ENCODE results near the gene SPEN.
"Not testable (repeated sequence)": the region's sequence is repeated elsewhere in the genome, so short reads cannot be mapped to it uniquely, and the experiment has no call there.

The SPEN gene

DNA sequence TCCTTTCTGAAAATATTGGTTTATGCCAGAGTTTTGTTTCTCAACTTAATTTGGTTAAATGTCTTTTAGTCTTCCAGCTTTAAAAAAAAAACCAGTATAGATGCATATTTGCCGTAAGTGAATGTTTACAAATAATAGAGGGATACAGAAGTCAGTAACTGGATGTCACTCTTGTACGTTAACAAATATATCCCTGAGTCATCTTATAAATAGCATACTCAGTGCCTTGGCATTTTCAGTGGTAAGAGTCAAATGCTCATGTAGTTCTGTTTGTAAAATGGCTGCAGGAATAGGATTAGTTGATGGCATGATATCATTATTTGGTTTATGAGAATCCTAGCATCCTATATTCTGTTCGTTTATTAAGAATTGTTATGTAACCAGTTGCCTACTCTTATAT lies 55.4 kb downstream of the SPEN start:
- DNase-seq = no peak

DNA sequence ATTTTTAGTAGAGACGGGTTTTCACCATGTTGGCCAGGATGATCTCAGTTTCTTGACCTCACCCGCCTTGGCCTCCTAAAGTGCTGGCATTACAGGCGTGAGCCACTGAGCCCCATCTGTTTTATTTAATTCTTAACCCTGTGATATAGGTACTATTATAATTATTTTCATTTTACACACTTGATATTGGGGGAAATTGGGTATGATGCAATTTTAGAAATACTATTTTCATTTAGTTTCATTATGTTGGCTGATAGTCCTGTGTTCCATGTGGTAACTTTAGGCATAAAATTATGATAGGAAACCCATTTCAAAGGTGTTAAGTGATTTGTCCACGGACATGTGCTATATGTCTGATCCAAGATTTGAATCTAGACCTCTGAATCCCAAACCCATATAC lies 61.1 kb downstream of the SPEN start:
- no peak for DNase-seq

DNA sequence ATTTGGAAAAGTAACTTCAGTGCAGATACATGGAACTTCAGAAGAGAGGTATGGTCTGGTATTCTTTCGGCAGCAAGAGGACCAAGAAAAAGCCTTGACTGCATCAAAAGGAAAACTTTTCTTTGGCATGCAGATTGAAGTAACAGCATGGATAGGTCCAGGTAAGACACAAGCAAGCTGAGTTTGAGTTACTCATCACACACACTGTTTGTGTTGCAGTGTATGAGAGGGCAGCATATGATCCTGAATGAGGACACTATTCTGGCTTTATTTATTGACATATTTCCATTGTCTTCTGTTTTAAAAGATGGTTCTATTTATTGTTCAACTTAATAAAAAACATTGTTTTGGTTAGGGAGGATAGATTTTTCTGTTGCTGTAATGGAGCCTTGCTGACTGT lies 63.6 kb downstream of the SPEN start:
- no peak for DNase-seq

DNA sequence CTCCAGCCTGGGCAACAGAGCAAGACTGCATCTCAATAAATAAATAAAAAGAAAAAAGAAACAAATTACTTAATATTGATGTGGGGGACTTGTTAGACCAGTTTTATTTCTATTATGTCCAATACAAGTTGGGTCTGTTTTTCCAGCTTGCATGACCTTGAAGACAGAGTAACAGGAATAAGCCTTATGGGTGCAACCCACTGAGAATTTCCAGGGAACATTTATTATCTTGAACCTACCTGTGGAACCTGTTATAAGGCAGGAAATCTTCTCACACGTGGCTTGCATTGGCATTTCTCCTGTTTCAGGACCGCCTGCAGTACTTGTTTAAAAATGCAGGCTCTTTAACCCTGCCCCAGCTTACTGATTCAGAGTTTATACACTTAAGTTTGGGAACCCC lies 64.4 kb downstream of the SPEN start:
- no peak for DNase-seq

DNA sequence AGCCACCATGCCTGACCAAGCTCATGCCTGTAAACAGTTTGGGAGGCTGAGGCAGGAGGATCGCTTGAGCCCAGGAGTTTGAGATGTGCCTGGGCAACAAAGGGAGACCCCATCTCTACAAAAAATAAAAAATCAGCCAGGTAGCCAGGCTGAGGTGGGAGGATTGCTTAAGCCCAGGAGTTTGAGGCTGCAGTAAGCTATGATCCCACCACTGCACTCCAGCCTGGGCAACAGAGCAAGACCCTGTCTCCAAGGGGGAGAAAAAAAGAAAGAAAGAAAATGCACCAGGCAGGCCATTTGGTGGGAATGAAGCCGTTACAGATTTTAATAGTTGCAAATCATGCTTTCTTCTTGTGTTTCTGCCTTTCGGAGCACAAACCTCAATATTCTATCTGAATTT lies 66.1 kb downstream of the SPEN start:
- not testable (repeated sequence) for DNase-seq

DNA sequence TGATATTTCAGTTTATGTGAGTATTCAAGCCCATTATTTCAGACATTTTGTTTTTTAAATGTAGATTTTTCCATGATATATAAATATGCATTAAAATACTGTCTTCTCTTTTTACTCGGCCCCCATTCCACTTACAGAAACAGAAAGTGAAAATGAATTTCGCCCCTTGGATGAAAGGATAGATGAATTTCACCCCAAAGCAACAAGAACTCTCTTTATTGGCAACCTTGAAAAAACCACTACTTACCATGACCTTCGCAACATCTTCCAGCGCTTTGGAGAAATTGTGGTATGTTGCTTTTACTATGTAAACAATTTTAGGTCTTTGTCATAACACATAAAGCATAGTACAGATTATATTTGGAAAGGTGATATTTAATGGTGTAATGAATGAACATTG lies 68.5 kb downstream of the SPEN start:
- DNase-seq = no peak

DNA sequence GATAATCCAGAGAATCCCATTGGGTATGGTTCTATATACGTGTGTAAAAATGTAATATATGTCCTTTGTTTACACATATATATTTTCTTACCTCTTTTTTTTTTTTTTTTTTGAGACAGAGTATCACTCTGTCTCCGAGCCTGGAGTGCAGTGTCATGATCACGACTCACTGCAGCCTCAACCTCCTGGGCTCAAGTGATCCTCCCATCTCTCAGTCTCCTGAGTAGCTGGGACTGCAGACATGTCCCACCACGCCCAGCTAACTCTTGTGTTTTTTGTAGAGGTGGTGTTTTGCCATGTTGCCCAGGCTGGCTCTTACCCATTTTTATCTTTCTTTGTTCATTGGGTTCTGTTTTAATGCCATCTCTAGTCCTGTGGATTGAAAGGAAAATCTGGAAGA lies 68.9 kb downstream of the SPEN start:
- DNase-seq = no peak

DNA sequence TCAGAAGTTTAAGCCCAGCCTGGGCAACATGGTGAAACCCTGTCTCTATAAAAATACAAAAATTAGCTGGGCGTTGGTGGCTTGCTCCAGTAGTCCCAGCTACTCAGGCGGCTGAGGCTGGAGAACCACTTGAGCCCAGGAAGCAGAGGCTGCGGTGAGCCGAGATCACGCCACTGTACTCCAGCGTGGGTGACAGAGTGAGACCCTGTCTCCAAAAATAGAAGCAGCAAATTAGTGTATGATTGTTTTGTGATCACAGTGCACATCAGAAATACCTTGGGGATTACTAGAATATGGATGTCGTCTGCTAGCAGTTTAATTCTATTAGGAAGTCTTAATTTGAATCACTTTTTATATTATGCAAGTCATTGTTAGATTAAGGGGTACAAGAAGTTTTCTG lies 69.4 kb downstream of the SPEN start:
- no peak for DNase-seq

DNA sequence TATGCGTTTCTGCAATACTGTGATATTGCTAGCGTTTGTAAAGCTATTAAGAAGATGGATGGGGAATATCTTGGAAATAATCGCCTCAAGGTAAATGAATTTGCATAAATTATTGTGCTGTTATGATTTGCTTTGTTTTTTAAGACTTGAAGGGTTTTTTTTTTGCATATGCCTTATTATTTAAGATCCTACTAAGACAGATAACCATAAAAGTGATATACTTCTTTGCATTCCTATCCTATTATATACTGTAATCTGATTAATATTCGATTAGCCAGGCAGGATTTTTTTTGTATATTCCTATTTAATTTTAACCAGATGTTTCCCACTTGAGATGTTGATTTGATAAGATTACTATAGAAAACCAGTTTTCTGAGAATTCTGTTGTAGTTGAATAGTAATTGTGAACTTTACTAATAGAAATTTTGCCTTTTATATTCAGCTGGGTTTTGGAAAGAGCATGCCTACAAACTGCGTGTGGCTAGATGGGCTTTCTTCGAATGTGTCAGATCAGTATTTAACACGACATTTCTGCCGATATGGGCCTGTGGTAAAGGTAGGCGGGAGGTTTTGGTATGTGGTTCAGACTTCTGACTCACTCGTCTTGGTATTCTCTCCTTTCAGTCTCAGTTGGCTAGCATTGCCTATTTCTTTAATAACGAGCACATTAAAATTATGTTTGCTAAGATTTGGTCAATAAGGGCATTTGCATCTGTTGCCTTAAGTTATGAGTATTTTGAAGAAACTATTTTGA lies 71.6 kb downstream of the SPEN start:
- DNase-seq = no peak

DNA sequence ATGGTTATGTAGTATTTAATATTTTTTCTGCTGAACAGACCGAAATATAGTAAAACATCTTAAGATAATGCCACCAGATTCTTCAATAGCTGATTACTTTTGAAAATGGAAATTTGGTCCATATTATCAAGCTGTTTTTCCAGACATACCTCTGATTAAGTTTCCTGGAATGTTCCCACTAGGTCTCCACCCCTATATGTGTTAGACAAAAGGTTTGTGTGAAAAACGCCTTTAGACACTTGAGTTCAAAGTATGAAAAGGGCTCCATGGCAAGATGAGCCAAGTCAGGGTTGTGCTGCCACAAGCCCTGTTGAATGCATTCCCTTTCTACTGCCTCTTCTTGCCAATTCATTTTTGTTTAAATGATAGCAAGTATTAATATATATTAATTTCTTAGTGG lies 75.7 kb downstream of the SPEN start:
- DNase-seq = no peak

DNA sequence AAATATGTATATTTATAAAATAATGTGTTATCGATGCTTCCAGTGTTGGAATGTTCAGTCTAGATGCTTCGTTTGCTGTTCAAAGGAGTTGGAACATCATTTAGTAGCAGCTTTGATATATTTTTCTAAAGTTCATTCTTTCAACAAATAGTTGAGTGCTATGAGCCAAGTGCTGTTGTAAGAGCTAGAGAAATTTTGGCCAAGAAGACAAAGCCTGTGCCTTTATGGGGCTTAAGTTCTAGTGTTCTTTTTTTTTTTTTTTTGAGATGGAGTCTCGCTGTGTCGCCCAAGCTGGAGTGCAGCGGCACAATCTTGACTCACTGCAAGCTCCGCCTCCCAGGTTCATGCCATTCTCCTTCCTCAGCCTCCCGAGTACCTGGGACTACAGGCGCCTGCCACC lies 78.9 kb downstream of the SPEN start:
- not testable (repeated sequence) for DNase-seq

DNA sequence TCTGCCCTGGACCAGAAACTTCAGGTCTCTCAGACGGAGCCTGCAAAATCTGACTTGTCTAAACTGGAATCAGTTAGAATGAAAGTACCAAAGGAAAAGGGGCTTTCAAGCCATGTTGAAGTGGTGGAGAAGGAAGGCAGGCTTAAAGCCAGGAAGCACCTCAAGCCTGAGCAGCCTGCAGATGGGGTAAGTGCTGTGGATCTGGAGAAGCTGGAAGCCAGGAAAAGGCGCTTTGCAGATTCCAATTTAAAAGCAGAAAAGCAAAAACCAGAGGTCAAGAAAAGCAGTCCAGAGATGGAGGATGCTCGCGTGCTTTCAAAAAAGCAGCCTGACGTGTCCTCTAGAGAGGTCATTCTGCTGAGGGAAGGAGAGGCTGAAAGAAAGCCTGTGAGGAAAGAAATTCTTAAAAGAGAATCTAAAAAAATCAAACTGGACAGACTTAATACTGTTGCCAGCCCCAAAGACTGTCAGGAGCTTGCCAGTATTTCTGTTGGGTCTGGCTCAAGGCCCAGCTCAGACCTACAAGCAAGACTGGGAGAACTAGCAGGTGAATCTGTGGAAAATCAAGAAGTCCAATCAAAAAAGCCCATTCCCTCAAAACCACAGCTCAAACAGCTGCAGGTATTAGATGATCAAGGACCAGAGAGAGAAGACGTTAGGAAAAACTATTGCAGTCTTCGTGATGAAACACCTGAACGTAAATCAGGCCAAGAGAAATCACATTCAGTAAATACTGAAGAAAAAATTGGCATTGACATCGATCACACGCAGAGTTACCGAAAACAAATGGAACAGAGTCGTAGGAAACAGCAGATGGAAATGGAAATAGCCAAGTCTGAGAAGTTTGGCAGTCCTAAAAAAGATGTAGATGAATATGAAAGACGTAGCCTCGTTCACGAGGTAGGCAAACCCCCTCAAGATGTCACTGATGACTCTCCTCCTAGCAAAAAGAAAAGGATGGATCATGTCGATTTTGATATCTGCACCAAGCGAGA lies 81.8 kb downstream of the SPEN start:
- DNase-seq = no peak

DNA sequence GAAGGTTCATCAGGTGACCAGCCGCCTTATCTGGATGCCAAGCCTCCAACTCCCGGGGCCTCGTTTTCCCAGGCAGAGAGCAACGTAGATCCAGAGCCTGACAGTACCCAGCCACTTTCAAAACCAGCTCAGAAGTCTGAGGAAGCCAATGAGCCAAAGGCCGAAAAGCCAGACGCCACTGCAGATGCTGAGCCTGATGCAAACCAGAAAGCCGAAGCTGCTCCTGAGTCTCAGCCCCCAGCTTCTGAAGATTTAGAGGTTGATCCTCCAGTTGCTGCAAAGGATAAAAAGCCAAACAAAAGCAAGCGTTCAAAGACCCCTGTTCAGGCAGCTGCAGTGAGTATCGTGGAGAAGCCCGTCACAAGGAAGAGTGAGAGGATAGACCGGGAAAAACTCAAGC lies 83.9 kb downstream of the SPEN start:
- no peak for DNase-seq

DNA sequence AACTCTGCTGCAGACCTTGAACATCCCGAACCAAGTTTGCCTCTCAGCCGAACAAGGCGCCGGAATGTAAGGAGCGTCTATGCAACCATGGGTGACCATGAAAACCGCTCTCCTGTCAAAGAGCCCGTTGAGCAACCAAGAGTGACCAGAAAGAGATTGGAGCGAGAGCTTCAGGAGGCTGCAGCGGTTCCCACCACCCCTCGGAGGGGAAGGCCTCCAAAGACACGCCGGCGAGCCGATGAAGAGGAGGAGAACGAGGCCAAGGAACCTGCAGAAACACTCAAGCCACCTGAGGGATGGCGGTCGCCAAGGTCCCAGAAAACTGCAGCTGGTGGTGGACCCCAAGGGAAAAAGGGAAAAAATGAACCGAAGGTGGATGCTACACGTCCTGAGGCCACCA lies 84.4 kb downstream of the SPEN start:
- DNase-seq = no peak

DNA sequence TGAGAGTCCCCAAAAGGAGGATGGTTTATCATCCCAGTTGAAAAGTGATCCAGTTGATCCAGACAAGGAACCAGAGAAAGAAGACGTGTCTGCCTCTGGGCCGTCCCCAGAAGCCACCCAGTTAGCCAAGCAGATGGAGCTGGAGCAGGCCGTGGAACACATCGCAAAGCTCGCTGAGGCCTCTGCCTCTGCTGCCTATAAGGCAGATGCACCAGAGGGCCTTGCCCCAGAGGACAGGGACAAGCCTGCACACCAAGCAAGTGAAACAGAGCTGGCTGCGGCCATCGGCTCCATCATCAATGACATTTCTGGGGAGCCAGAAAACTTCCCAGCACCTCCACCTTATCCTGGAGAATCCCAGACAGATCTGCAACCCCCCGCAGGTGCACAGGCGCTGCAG lies 85.1 kb downstream of the SPEN start:
- no peak for DNase-seq

DNA sequence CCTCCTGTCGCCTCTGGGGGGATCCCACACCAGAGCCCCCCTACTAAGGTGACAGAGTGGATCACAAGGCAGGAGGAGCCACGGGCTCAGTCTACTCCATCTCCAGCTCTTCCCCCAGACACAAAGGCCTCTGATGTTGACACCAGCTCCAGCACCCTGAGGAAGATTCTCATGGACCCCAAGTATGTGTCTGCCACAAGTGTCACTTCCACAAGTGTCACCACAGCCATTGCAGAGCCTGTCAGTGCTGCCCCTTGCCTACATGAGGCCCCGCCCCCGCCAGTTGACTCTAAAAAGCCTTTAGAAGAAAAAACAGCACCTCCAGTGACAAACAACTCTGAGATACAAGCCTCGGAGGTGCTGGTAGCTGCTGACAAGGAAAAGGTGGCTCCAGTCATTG lies 86.2 kb downstream of the SPEN start:
- DNase-seq = no peak

DNA sequence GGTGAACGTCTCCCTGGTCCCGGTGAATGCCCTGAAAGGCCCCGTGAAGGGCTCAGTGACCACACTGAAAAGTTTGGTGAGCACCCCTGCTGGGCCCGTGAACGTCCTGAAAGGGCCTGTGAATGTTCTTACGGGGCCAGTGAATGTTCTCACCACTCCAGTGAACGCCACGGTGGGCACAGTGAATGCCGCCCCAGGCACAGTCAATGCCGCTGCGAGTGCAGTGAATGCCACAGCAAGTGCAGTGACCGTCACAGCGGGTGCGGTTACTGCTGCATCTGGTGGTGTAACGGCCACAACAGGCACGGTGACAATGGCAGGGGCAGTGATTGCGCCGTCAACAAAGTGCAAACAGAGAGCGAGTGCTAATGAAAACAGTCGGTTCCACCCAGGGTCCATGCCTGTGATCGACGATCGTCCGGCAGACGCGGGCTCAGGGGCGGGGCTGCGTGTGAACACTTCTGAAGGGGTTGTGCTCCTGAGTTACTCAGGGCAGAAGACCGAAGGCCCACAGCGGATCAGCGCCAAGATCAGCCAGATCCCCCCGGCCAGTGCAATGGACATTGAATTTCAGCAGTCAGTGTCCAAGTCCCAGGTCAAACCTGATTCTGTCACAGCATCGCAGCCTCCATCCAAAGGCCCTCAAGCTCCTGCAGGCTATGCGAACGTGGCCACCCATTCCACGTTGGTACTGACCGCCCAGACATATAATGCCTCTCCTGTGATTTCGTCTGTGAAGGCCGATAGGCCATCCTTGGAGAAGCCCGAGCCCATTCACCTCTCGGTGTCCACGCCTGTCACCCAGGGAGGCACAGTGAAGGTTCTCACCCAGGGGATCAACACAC lies 86.9 kb downstream of the SPEN start:
- DNase-seq = no peak

DNA sequence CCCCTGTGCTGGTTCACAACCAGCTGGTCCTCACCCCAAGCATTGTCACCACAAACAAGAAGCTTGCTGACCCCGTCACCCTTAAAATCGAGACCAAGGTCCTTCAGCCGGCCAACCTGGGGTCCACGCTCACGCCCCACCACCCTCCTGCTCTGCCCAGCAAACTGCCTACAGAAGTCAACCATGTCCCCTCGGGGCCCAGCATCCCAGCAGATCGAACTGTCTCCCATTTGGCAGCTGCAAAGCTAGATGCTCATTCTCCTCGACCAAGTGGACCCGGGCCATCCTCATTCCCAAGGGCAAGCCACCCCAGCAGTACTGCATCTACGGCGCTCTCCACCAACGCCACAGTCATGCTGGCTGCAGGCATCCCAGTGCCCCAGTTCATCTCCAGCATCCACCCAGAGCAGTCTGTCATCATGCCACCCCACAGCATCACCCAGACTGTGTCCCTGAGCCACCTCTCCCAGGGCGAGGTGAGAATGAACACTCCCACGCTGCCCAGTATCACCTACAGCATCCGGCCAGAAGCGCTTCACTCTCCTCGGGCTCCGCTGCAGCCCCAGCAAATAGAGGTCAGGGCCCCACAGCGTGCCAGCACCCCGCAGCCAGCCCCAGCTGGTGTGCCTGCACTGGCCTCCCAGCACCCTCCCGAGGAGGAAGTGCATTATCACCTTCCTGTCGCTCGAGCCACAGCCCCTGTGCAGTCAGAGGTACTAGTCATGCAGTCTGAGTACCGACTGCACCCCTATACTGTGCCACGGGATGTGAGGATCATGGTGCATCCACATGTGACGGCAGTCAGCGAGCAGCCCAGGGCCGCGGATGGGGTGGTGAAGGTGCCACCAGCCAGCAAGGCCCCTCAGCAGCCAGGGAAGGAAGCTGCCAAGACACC lies 87.8 kb downstream of the SPEN start:
- DNase-seq = no peak

DNA sequence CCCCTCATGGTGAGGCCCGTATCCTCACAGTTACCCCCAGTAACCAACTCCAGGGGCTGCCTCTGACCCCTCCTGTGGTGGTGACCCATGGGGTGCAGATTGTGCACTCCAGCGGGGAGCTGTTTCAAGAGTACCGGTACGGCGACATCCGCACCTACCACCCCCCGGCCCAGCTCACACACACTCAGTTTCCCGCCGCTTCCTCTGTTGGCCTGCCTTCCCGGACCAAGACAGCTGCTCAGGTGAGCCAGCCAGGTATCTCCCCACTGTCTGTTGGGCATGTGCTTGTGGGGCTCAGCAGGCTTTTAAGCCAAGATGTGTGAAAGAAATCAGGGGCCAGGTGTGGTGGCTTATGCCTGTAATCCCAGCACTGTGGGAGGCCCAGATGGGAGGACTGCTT lies 88.5 kb downstream of the SPEN start:
- no peak for DNase-seq

DNA sequence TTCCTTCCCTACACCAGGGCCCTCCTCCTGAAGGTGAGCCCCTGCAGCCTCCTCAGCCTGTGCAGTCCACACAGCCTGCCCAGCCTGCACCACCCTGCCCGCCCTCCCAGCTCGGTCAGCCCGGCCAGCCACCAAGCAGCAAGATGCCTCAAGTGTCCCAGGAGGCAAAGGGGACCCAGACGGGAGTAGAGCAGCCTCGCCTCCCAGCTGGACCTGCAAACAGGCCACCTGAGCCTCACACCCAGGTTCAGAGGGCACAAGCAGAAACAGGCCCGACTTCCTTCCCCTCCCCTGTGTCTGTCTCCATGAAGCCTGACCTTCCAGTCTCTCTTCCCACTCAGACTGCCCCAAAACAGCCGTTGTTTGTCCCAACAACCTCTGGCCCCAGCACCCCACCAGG lies 89.6 kb downstream of the SPEN start:
- no peak for DNase-seq

DNA sequence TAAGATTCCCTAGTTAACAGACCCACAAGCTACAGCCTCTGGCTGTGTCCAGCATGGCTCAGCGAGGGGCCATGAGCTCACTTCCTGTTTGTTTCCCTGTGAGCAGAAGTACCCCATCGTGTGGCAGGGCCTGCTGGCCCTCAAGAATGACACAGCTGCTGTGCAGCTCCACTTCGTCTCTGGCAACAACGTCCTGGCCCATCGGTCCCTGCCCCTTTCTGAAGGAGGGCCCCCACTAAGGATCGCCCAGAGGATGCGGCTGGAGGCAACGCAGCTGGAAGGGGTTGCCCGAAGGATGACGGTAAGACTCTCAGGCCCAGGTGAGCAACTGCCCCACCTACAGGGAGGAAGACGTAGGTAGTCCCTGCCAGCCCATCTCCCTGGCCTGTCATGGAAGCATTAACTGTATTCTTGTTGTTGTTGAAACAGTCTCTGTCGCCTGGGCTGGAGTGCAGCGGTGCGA lies 90.2 kb downstream of the SPEN start:
- no peak for DNase-seq

DNA sequence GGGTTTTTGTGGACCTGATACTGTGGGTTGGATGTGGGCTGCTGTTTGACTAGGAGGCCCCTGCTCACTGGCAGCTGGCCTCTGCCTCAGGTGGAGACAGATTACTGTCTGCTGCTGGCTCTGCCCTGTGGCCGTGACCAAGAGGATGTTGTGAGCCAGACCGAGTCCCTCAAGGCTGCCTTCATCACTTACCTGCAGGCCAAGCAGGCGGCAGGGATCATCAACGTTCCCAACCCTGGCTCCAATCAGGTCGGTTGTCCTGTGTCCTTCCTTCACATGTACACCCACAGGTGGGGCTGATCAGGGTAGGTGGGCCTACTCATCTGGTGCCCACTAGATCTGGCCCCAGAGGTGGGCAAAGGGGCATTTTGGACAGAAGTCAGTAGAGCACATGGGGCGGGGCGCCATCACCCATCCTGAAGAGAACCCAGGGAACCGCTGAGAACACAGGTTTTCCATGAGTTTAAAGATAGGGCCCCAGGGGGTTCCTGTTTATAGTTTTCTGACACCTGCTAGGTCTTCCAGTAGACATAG lies 91.2 kb downstream of the SPEN start:
- no peak for DNase-seq

Measured in NCI-H2171 (cell line).